GM19043 (cell line): ENCODE results near the gene UBE2D2.
"Not testable (repeated sequence)": the region's sequence is repeated elsewhere in the genome, so short reads cannot be mapped to it uniquely, and the experiment has no call there.

ENCODE experiments used
- ATAC-seq: cut with Tn5 transposase; IDR thresholded peaks from one replicate; pipeline ENCODE4 v1.9.1; 2021; ENCODE audit warnings: low read depth; ENCODE audit not compliant: unreplicated experiment

UBE2D2 gene

DNA sequence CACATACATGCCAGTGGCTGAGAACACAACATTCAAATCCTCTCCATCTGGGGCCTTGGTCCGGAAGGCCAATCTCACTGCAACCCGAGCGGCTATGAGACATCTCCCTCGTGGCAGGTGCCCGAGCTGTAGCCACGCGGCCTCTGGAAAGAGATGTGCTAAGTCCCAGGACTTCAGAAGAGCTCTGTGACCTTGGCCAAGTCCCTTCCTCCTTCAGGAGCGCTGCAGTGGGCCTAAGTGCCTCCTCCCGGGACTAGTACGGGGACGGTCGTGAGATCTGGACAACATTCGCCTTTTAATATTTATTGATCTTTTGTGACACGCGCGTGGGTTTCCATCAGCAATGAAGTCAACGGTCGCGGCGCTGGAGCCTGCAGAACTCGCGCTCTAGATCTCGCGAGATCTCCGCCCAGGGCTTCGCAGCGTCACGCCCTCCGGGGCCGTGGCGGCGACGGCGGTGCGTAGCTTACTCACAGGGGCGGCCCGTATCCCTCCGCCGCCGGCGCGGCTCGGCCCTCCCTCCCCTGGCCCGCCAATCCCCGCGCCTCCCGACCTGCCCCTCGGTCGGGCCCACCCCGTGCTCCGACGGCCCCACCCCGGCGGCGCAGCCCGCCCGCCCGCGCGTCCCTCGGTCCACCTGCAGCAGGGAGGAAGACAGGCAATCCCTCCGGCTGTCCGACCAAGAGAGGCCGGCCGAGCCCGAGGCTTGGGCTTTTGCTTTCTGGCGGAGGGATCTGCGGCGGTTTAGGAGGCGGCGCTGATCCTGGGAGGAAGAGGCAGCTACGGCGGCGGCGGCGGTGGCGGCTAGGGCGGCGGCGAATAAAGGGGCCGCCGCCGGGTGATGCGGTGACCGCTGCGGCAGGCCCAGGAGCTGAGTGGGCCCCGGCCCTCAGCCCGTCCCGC lies at the start of gene UBE2D2:
Gene UBE2D2 (plus strand): TSS at position 588 of the 903 bp plus-strand sequence. CDS start 453 bp downstream, outside the sequence.
- peak; percentile 73 for ATAC-seq

DNA sequence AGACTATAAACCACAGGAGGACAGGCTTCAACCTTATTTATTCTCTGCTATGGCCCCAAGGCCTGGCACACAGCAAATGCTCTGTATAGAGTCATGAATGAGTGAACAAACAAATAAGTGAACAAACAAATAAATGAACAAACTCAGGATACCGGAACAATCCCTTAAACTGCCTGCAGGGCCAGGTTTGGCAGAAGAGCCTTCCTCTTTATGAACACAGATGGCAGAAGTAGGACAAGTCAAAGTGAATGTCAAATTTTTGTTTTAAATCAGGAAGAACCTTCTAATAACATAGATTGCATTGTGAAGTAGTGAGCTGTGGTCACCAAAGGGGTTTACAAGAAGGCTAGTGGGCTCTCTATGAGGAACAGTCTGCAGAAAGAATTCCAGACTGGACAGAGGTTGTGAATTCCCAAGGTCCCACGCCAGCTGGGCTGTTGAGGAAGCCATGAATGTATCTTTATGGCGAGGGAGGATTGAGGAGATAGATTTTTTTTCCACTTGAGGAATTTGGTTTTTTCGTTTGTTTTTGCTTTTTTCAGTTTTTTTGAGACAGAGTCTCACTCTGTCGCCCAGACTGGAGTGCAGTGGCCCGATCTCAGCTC lies 48.3 kb upstream of the UBE2D2 start:
- no peak for ATAC-seq

DNA sequence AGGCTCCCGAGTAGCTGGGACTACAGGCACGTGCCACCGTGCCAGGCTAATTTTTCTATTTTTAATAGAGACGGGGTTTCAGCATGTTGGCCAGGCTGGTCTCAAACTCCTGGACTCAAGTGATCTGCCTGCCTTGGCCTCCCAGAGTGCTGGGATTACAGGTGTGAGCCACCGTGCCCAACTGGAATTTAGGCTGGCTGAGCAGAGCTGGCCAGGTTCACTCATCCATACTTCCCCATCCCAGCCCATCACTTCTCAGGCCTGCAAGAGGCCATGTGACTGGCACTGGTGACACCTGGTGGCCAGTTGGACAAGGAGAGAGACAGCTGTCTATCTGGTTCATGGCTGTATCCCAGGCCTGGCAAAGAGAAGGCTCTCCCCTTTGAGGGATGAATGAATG lies 47.7 kb upstream of the UBE2D2 start:
- peak; percentile 49 for ATAC-seq

DNA sequence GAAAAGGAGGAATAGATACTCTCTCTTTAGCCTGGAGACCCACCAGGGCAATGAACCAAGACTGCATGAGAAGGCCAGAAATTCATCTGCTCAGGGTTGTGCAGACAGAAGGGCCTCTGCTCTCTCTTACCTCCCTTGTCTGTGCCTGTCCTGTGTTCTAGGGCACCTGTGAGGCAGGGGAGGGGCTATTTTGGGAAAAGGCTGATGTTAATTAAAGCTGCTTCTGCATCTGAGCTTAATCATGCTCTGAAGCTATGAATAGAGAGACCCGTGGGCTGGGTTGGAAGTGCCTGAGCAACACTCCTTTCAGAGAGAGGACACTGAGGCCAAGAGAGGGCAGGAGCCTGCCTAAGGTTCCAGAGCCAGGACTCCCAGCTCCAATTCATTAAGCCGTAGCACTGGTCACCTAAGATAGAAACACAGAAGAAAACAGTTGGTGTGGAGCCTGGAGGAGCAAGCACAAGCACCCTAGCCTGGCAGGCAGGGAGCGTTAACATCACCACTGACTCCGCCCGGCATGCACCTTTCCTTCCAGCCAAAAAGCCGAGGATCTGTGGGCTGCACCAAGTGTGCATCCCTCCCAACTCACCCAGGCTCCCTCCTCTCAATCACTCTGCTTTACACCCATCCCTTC lies 47.2 kb upstream of the UBE2D2 start:
- ATAC-seq = no peak

DNA sequence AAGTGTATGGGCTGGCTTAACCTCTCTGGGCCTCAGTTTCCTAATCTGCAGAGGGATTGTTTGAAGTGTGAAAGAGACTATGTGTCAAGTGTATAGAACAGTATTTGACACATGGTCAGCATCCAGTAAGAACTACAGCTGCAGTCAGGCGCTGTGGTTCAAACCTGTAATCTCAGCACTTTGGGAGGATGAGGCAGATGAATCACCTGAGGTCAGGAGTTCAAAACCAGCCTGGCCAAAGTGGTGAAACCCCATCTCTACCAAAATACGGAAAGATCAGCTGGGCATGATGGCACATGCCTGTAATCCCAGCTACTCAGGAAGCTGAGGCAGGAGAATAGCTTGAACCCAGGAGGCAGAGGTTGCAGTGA lies 46.7 kb upstream of the UBE2D2 start:
- ATAC-seq = no peak

DNA sequence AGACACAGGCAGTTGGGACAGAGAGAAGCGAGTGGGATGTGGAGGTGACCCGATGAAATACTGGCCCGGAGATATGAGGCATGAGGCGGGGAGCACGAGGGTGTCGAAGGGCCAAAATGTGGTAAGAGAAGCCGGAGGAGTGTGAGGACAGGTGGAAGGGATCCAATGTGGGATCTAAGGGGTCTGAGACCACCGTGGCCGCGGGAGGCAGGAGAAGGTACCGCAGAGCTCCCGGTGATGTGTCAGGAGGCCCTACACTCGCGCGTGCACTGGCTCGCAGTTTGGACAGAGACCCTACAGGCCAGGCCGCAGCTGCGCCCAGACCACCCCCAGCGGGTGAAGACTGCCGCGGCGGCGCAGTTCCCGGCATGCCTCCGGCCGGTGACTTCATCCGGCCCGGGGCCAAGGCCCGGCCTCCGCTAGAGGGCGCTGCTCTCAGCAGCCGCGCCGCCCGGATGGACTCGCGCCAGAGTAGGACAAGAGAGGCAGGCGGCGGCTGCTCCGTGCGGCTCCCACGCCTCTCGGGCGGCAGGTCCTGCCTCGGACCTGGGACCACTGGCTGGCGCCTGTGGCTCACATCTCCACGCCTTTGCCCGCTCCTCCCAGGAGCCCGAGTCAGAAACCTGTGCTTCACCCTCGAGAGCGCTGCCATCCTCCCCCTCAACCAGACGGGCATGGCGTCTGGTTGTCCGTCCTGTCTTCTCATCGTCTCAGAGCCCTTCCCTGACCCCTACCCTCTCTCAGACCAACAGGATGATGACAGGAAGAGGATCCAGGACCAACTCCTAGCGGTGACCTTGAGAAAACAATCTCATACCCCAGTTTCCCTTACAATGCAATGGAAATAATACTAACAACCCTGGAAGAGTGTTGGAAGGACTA lies 43.2 kb upstream of the UBE2D2 start:
- ATAC-seq = peak; percentile 86

DNA sequence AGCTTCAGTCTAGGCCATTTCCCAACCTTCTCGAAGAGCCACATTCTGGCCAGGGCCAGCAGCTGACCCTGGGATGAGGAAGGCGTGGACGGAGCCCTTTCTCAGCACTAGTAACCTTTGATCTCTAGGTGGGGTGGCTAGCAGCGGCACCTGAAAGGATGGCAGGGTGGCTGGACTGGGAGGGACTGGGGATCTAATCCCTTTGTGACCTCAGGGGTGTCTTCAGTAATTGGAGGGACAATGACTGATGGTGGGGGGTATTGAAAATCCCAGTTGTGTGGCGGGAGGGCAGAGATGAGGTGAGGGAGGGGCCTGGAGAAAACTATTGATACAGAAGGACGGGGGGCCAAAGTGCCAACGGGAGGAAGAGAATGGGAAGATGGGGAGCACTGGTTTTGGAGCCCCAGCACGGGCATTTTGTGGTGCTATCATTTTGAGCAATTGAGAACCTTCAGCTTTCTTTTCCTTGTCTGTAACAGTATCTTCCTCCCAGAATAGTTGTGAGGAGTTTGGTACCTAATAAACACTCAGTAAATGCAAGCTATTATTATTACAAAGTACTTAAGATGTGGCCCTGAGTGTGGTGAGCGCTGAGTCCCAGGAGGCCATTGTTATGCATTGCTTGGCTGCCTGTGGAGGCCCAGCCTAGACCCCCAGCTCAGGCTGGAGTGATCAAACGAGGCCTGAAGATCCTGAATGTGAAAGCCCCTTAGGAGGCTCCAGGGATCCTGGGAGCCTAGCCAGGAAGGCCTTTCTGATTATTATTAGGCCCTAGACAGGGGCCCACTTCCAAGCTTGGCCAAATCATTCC lies 37.3 kb upstream of the UBE2D2 start:
- no peak for ATAC-seq

DNA sequence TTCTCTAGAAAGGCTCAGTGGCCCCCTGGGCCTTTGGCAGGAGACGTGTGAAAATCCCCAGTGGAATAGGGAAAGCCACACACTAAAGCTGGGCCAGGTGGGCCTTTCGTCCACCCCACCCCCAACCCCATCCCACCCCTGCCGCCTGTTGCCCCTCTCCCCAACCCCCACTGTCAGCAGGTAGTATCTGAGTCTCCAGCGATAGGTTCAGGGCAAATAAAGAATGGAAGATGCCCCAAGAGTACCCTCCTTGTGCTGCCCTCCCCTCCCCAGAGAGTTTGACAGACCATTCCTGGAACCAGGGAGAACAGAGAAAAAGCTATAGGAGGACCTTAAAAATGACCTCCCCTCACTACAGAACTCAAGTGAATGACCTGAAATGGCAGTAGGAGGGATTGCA lies 36.7 kb upstream of the UBE2D2 start:
- no peak for ATAC-seq

DNA sequence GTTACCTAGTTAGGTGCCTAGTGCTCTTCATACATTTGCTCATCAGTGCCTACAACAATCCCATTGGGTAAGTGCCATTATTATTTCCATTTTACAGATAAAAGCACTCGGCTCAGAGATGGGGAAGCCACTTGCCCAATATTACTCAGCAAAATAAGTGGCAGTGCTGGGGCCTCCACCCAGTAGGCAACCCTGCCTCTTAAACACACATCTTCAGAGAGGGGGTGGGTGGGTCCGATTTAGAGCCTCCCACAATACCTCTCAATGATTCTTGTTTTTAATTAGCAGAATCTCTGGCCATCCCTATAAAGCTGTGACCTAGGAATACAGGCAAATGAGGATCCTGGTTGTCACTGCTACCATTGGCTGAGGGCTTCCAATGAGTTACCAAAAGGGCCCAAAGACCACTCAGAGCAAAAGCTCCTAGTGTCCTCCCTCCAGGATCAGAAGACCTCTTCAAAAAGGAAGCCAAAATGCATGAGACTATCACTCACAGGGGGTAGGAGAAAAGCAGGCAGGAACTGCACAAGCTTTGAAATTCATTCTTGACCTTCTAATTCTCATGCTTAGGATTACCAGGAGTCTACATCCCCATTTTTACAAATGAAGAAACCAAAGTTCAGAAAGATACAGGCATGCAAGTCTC lies 36.1 kb upstream of the UBE2D2 start:
- no peak for ATAC-seq

DNA sequence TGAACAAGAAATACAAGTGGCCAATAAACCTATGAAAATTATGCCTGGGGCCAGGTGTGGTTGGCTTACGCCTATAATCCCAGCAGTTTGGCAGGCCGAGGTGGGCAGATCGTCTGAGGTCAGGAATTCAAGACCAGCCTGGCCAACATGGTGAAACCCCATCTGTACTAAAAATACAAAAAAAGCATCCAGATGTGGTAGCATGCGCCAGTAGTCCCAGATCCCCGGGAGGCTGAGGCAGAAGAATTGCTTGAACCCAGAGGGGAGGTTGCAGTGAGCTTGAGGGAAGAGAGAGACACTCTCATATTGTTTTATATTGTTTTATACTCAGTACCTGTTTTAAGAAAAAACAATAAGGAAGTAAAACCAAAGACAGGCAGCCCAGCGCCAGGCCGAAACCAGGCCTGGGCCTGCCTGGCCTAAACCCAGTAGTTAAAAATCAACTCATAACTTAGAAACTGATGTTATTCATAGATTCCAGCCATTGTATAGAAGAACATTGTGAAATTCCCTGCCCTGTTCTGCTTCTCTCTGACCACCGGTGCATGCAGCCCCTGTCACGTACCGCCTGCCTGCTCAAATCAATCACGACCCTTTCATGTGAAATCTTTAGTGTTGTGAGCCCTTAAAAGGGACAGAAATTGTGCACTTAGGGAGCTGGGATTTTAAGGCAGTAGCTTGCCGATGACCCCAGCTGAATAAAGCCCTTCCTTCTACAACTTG lies 35.4 kb upstream of the UBE2D2 start:
- not testable (repeated sequence) for ATAC-seq

DNA sequence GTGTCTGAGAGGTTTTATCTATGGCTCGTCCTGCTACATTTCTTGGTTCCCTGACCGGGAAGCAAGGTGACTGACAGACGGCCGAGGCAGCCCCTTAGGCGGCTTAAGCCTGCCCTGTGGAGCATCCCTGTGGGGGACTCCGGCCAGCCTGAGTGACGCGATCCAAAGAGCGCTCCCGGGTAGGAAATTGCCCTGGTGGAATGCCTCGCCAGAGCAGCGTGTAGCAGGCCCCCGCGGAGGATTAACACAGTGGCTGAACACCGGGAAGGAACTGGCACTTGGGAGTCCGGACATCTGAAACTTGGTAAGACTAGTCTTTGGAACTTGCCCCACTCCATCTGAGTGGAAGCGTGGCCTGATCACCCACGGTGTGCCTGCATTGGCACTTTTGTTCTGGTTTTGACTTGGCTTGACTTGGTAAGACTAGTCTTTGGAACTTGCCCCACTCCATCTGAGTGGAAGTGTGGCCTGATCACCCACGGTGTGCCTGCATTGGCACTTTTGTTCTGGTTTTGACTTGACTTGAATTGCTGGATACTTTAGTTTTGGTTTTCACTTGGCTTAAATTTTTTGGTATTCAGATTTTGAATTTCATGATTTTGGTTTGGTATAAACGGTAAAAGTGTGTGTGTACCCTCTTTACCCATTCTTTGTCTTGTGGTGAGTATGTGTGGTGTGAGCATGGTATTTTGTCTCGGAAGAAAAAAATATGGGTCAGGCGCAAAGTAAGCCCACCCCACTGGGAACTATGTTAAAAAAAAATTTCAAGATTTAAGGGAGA lies 34.6 kb upstream of the UBE2D2 start:
- ATAC-seq = not testable (repeated sequence)

DNA sequence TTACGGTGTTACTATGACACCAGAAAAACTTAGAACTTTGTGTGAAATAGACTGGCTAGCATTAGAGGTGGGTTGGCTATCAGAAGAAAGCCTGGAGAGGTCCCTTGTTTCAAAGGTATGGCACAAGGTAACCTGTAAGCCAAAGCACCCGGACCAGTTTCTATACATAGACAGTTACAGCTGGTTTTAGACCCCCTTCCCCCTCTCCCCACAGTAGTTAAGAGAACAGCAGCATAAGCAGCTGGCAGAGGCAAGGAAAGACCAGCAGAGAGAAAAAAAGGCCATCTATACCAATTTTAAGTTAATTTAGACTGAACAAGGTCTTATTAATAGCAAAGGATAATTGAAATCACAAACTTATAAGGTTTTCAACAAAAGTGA lies 34.1 kb upstream of the UBE2D2 start:
- not testable (repeated sequence) for ATAC-seq

DNA sequence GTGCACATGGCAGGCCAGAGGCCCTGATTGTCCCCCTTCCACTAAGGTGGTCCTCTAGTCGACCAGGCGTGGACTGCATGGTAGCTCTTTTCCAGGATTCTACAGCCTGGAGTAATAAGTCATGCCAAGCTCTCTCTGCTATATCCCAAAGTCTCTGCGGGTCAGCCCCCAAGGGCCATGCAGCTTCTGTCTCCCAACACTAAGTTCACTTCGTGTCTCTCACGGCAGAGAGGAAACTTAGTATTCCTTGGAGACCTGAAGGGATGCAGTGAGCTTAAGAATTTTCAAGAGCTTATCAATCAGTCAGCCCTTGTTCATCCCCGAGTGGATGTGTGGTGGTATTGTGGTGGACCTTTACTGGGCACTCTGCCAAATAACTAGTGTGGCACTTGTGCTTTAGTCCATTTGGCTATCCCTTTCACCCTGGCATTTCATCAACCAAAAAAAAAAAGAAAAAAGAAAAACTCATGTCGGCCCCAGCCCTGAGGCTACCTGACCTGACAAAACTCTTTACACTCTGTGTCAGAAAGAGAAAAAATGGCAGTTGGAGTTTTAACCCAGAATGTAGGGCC lies 33.2 kb upstream of the UBE2D2 start:
- ATAC-seq = not testable (repeated sequence)

DNA sequence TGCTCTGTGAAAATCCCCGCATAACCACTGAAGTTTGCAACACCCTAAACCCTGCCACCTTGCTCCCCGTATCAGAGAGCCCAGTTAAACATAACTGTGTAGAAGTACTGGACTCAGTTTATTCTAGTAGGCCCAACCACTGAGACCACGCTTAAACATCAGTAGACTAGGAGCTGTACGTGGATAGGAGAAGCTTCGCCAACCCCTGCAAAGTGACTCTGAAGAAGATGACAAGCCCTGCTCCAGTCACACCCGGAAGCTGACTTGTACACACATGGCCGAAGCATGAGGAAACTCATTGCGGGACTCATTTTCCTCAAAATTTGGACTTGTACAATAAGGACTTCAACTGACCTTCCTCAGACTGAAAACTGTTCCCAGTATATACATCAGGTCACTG lies 32.4 kb upstream of the UBE2D2 start:
- not testable (repeated sequence) for ATAC-seq

DNA sequence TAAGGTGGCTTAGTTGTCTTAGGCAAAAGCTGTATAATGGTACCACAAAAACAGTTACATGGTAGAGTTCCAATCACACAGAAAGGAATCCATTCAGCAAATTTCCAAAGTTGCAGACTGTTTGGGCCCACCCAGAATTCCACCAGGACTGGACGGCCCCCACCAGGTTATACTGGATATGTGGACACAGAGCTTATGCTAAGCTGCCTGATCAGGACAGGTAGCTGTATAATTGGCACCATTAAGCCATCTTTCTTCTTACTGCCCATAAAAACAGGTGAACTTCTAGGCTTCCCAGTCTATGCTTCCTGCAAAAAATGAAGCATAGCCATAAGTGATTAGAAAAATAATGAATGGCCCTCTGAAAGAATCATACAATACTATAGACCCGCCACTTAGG lies 31.1 kb upstream of the UBE2D2 start:
- ATAC-seq = not testable (repeated sequence)

DNA sequence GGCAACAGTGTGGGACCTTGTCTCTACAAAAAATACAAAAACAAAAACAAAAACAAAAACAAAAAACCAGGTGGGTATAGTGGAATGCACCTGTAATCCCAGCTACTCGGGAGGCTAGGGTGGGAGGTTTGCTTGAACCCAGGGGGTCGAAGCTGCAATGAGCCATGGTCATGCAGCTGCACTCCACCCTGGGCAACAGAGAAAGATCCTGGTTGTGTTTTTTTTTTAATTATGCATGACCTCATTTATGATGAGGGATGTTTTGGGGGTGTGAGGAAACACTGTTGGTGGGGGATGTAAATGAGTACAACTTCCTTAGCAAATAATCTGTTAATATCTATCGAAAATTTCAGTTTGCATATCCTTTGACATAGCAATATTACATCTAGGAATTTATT lies 29.4 kb upstream of the UBE2D2 start:
- ATAC-seq = no peak

DNA sequence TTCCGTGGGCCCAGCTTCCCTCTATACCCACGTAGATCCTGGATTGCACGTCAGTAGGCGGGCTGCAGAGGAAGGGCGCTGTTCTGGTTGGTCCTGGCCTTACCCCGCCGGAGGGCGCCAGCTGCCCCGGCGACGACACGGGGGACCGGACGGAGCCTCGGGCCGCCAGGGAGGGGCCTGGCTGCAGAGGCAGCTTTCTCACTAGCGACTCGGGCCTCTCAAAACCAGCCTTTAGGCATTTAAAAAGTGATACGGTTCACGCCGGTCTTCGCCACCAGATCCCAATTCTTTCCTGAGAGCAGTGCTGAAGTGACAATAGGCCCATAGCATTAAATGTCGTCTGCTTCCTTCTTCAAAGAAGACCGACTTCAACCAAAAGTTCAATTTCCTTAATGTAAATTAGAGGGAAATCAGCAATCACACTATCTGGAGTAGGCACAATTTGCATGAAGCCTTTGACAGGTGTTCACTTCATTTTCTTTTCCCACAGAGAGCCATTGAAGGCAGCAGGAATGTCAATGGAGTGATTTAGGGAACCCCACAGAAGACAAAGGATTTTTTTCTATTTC lies 17.6 kb upstream of the UBE2D2 start:
- peak; percentile 93 for ATAC-seq
